Lung (tissue), 12 donors: Measurements from ENCODE around the gene IL27RA. TPM values are rescaled to one million over a fixed set of nuclear protein-coding genes. Genes with fewer than 3 reads are reported as not detected.

ENCODE experiments used
- ATAC-seq: fragments of 200-7000 bp; cut with Tn5 transposase; one replicate; pipeline ENCODE4 v1.9.1; 2020; ENCODE audit warnings: moderate number of reproducible peaks; ENCODE audit not compliant: insufficient read depth, low FRiP score
- DNase-seq, 3 donors: peaks; one replicate each; pipeline ENCODE4 v3.0.0-alpha.2; 2013 to 2017
- H3K27ac ChIP-seq, 2 donors: one replicate each; pipeline ENCODE4 v1.5.1; 2013; ENCODE audit warnings: mild to moderate bottlenecking in 2 of 2, moderate library complexity in 2 of 2, control low read depth in 1 of 2, inconsistent platforms in 1 of 2, low read depth in 1 of 2, low read length in 1 of 2
- H3K27me3 ChIP-seq, 3 donors: one replicate each; pipeline ENCODE4 v1.5.1; 2013; ENCODE audit warnings: low read length in 2 of 3; ENCODE audit not compliant: control insufficient read depth in 3 of 3, insufficient read depth in 3 of 3
- H3K36me3 ChIP-seq, 4 donors: one replicate each; pipeline ENCODE4 v1.5.1; 2013; ENCODE audit warnings: low read length in 4 of 4, mild to moderate bottlenecking in 1 of 4, moderate library complexity in 1 of 4; ENCODE audit not compliant: control insufficient read depth in 4 of 4, insufficient read depth in 4 of 4
- H3K4me1 ChIP-seq, 5 donors: one replicate each; pipeline ENCODE4 v1.5.1; 2013; ENCODE audit warnings: low read length in 5 of 5, mild to moderate bottlenecking in 2 of 5, moderate library complexity in 1 of 5; ENCODE audit not compliant: control insufficient read depth in 5 of 5, insufficient read depth in 5 of 5
- H3K4me3 ChIP-seq: one replicate; pipeline ENCODE4 v1.5.1; 2013; ENCODE audit warnings: mild to moderate bottlenecking, control low read depth, moderate library complexity
- H3K9ac ChIP-seq, 2 donors: one replicate each; pipeline ENCODE4 v1.5.1; 2013; ENCODE audit warnings: low read length in 2 of 2, control low read depth in 1 of 2; ENCODE audit not compliant: insufficient read depth in 1 of 2
- H3K9me3 ChIP-seq, 4 donors: one replicate each; pipeline ENCODE4 v1.5.1; 2013; ENCODE audit warnings: low read length in 3 of 4, mild to moderate bottlenecking in 1 of 4, moderate library complexity in 1 of 4; ENCODE audit not compliant: control insufficient read depth in 4 of 4, insufficient read depth in 3 of 4
- CTCF ChIP-seq: IDR thresholded peaks from 2 replicates; pipeline ENCODE4 v1.5.1; 2012; ENCODE audit warnings: mild to moderate bottlenecking; ENCODE audit errors: control extremely low read depth, extremely low read depth
- WGBS, 2 donors: extraction: QIAGEN DNeasy Blood & Tissue Kit; methylation state at CpG; one replicate each; pipeline ENCODE4 v1.1.7; 2013; 5-methylcytosine and 5-hydroxymethylcytosine counted together
- polyA plus RNA-seq, 2 donors: library from polyadenylated mRNA; stranded (reverse); fragments of 200-250 nt; gene quantifications; one replicate each; pipeline ENCODE4 v1.2.1, GENCODE V29; 2013
- total RNA-seq, 2 donors: library from RNA; depleted of rRNA in 1 of 2; stranded (reverse); fragments of >200 nt in 1 of 2; gene quantifications; one replicate each; pipeline ENCODE4 v1.2.1, GENCODE V29; 2014 to 2021
- donor health status: control.
- donor health status: control.
- donor health status: Bipolar disorder and iron deficiency.
- donor health status: healthy.
- donor health status: DM: yes; HTN: yes; CAD: no.

IL27RA gene
- total and polyA plus RNA-seq, 4 donors, result 7.0 to 22.7 (median 15.0) TPM

GRCh38 chr19:14097532-14098151, 66.1 kb downstream of the IL27RA start:
- Histone ChIP-seq H3K27me3 (no peaks in the 10 kb centered on the region), H3K36me3 (peaks cover 14 to 30% (median 27%) of the 10 kb centered on the region in 4 donors), H3K4me1 (no peaks in the 10 kb centered on the region), H3K4me3 (no peak overlapping the region), H3K9ac (no peak overlapping the region), H3K27ac (no peak overlapping the region), H3K9me3 (peaks cover 0 to 9% (median 2%) of the 10 kb centered on the region in 4 donors)
- WGBS, 2 donors, result 87 to 89% methylated on average over 20 to 21 of the region's 21 CpGs
- ATAC-seq (no peak), DNase-seq (no peak)
- no peak for TF ChIP-seq CTCF

- H3K9ac ChIP-seq, result no peak overlapping the region
- no peaks in the 10 kb centered on the region for H3K4me1 ChIP-seq
- ATAC-seq, result no peak
- no peaks in the 10 kb centered on the region for H3K27me3 ChIP-seq
- H3K4me3 ChIP-seq, result no peak overlapping the region
- no peak overlapping the region for H3K27ac ChIP-seq
- 95 to 96% methylated on average over 6 of the region's 6 CpGs for WGBS, 2 donors
- DNase-seq, result no peak
- no peak for TF ChIP-seq CTCF
- peaks cover 20 to 46% (median 28%) of the 10 kb centered on the region in 4 donors for H3K36me3 ChIP-seq
- no peaks in the 10 kb centered on the region for H3K9me3 ChIP-seq
Measured at GRCh38 chr19:14101003-14101545, 69.5 kb downstream of the IL27RA start.

DNA sequence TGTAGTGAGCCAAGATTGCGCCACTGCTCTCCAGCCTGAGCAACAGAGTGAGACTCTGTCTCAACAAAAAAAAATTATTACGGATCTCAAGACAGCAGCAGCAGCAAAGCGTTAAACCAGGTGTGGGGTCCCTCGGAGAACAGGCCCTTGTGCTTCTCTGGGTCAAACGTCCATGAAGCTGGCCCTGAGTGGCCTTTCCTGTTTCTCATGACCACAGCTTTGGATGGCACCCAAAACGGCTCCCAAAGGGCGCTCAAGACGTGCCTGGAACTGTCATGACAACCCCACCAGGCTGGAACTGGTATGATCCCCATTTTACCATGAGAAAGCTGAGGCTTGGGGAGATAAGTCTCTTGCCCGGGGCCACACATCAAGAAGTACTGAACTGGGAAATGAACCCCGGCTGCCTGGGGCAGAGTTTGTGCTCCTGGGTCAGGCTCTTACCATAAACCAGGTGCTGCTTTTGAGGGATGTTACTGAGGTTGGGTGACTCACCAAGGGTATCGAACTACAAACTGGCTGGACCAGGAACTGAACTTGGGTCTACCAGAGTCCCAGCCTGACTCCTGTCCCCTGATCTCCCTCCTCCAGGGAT, 70.6 kb downstream of the IL27RA start:
- no peak overlapping the region for H3K9ac ChIP-seq

More for the DNA sequence above, 70.6 kb downstream of the IL27RA start:
- DNase-seq, result no peak
- H3K27ac ChIP-seq, result no peak overlapping the region
- peaks cover 12 to 45% (median 19%) of the 10 kb centered on the region in 4 donors for H3K36me3 ChIP-seq
- H3K4me3 ChIP-seq, result no peak overlapping the region
- no peaks in the 10 kb centered on the region for H3K27me3 ChIP-seq
- no peak for TF ChIP-seq CTCF
- H3K4me1 ChIP-seq, result no peaks in the 10 kb centered on the region
- ATAC-seq, result no peak
- 78 to 87% methylated on average over 11 of the region's 11 CpGs for WGBS, 2 donors
- H3K9me3 ChIP-seq, result no peaks in the 10 kb centered on the region
